Neuron (in vitro differentiated cells): ENCODE measurements around the gene VWA3A.
"Not testable (repeated sequence)": the region's sequence is repeated elsewhere in the genome, so short reads cannot be mapped to it uniquely, and the experiment has no call there.

Experiments used
- H2AFZ ChIP-seq: one replicate; pipeline ENCODE4 v1.6.1; 2013; ENCODE audit warnings: low read depth, mild to moderate bottlenecking, inconsistent platforms, low read length, moderate library complexity
- H3K27me3 ChIP-seq: one replicate; pipeline ENCODE4 v1.6.1; 2013; ENCODE audit warnings: low read length; ENCODE audit not compliant: insufficient read depth
- H3K36me3 ChIP-seq: one replicate; pipeline ENCODE4 v1.6.1; 2013; ENCODE audit warnings: low read length; ENCODE audit not compliant: insufficient read depth
- H3K4me1 ChIP-seq: one replicate; pipeline ENCODE4 v1.6.1; 2013; ENCODE audit warnings: low read length; ENCODE audit not compliant: insufficient read depth
- H3K4me3 ChIP-seq: 2 replicates; pipeline ENCODE4 v1.5.1; 2013; ENCODE audit warnings: mild to moderate bottlenecking, low read length, moderate library complexity
- H3K9me3 ChIP-seq: one replicate; pipeline ENCODE4 v1.6.1; 2013; ENCODE audit warnings: low read length

The VWA3A gene

GRCh38 chr16:22092143-22092933 is at the start of gene VWA3A:
Gene VWA3A (plus strand): TSS chr16:22092541. CDS start chr16:22092638, 97 bp downstream.
- peak within 1 kb of the TSS; percentile 39 for H3K4me3 ChIP-seq
- no peaks in the 10 kb centered on the region for H3K9me3 ChIP-seq
- H3K36me3 ChIP-seq: no peaks in the 10 kb centered on the region
- no peak within 1 kb of the TSS for H2AFZ ChIP-seq
- peaks cover 10% of the 10 kb centered on the region for H3K4me1 ChIP-seq
- H3K27me3 ChIP-seq: no peaks in the 10 kb centered on the region

- not testable (repeated sequence) for H3K4me3 ChIP-seq, H2AFZ ChIP-seq, H3K36me3 ChIP-seq, H3K9me3 ChIP-seq, H3K27me3 ChIP-seq
- H3K4me1 ChIP-seq: peaks cover 10% of the 10 kb centered on the region
Measured at GRCh38 chr16:22043882-22044281, 48.5 kb upstream of the VWA3A start.

- H3K4me1 ChIP-seq: peaks cover 10% of the 10 kb centered on the region
- H3K36me3 ChIP-seq, H3K4me3 ChIP-seq, H3K27me3 ChIP-seq, H2AFZ ChIP-seq, H3K9me3 ChIP-seq: not testable (repeated sequence)
Measured at GRCh38 chr16:22045888-22046287, 46.5 kb upstream of the VWA3A start.

GRCh38 chr16:22050963-22051362 is 41.4 kb upstream of the VWA3A start:
- Histone ChIP-seq H3K4me3 (no peak overlapping the region), H3K36me3 (no peaks in the 10 kb centered on the region), H3K27me3 (no peaks in the 10 kb centered on the region), H3K9me3 (no peaks in the 10 kb centered on the region), H2AFZ (no peak overlapping the region), H3K4me1 (peaks cover 6% of the 10 kb centered on the region)

- H3K9me3 ChIP-seq: peaks cover 3% of the 10 kb centered on the region
- no peak overlapping the region for H3K4me3 ChIP-seq
- H2AFZ ChIP-seq: no peak overlapping the region
- no peaks in the 10 kb centered on the region for H3K36me3 ChIP-seq
- no peaks in the 10 kb centered on the region for H3K4me1 ChIP-seq
- no peaks in the 10 kb centered on the region for H3K27me3 ChIP-seq
Measured at GRCh38 chr16:22052980-22053379, 39.4 kb upstream of the VWA3A start.

- Histone ChIP-seq H3K4me1 (no peaks in the 10 kb centered on the region), H3K9me3 (peaks cover 3% of the 10 kb centered on the region), H2AFZ (no peak overlapping the region), H3K27me3 (no peaks in the 10 kb centered on the region), H3K36me3 (no peaks in the 10 kb centered on the region), H3K4me3 (no peak overlapping the region)
Measured at GRCh38 chr16:22053921-22054341, 38.4 kb upstream of the VWA3A start.

- Histone ChIP-seq H3K27me3 (no peaks in the 10 kb centered on the region), H2AFZ (no peak overlapping the region), H3K4me3 (no peak overlapping the region), H3K4me1 (no peaks in the 10 kb centered on the region), H3K9me3 (peaks cover 3% of the 10 kb centered on the region), H3K36me3 (no peaks in the 10 kb centered on the region)
Measured at GRCh38 chr16:22054847-22055590, 37.3 kb upstream of the VWA3A start.

GRCh38 chr16:22055881-22056280 is 36.5 kb upstream of the VWA3A start:
- H3K36me3 ChIP-seq: no peaks in the 10 kb centered on the region
- H3K4me3 ChIP-seq: no peak overlapping the region
- H3K9me3 ChIP-seq: peaks cover 3% of the 10 kb centered on the region
- H3K4me1 ChIP-seq: no peaks in the 10 kb centered on the region
- H2AFZ ChIP-seq: no peak overlapping the region
- H3K27me3 ChIP-seq: no peaks in the 10 kb centered on the region

GRCh38 chr16:22063888-22064467 is 28.4 kb upstream of the VWA3A start:
- no peaks in the 10 kb centered on the region for H3K27me3 ChIP-seq
- H3K36me3 ChIP-seq: no peaks in the 10 kb centered on the region
- peaks cover 4% of the 10 kb centered on the region for H3K9me3 ChIP-seq
- H3K4me3 ChIP-seq: no peak overlapping the region
- peaks cover 13% of the 10 kb centered on the region for H3K4me1 ChIP-seq
- H2AFZ ChIP-seq: no peak overlapping the region

GRCh38 chr16:22065252-22065651 is 27.1 kb upstream of the VWA3A start:
- Histone ChIP-seq H3K27me3 (no peaks in the 10 kb centered on the region), H3K36me3 (no peaks in the 10 kb centered on the region), H3K4me3 (no peak overlapping the region), H2AFZ (no peak overlapping the region), H3K4me1 (peaks cover 13% of the 10 kb centered on the region), H3K9me3 (peaks cover 4% of the 10 kb centered on the region)

- no peak overlapping the region for H3K4me3 ChIP-seq
- H3K4me1 ChIP-seq: peaks cover 9% of the 10 kb centered on the region
- H3K36me3 ChIP-seq: no peaks in the 10 kb centered on the region
- H3K27me3 ChIP-seq: no peaks in the 10 kb centered on the region
- peaks cover 4% of the 10 kb centered on the region for H3K9me3 ChIP-seq
- no peak overlapping the region for H2AFZ ChIP-seq
Measured at GRCh38 chr16:22070361-22071330, 21.7 kb upstream of the VWA3A start.

- Histone ChIP-seq H2AFZ (no peak overlapping the region), H3K27me3 (no peaks in the 10 kb centered on the region), H3K9me3 (peaks cover 4% of the 10 kb centered on the region), H3K4me3 (no peak overlapping the region), H3K4me1 (peaks cover 11% of the 10 kb centered on the region), H3K36me3 (no peaks in the 10 kb centered on the region)
Measured at GRCh38 chr16:22071331-22071910, 20.9 kb upstream of the VWA3A start.
